Activated T-cell treated with anti-CD3 and anti-CD28 coated beads, Interleukin-2, amount 50 U/mL, for 4 hours (primary cell): ENCODE measurements around the gene DNTT. TPM values are rescaled to one million over a fixed set of nuclear protein-coding genes. Genes with fewer than 3 reads are reported as not detected.

Source experiments
- ATAC-seq, 2 donors: fragments of 200-7000 bp; cut with Tn5 transposase; one replicate each; pipeline ENCODE4 v1.10.0; 2021
- DNase-seq: peaks from one replicate; pipeline ENCODE4 v3.0.0-alpha.2; 2020
- H3K27me3 Mint-ChIP-seq: one replicate; pipeline ENCODE4 v1.8.0; 2021; ENCODE audit warnings: low read depth, mixed read lengths
- H3K36me3 Mint-ChIP-seq: one replicate; pipeline ENCODE4 v1.8.0; 2022; ENCODE audit warnings: mixed read lengths; ENCODE audit not compliant: insufficient read depth
- H3K4me1 Mint-ChIP-seq: one replicate; pipeline ENCODE4 v1.8.0; 2021; ENCODE audit warnings: low read depth, mixed read lengths
- H3K4me3 Mint-ChIP-seq: one replicate; pipeline ENCODE4 v1.8.0; 2021; ENCODE audit warnings: mild to moderate bottlenecking, moderate library complexity, mixed read lengths
- H3K9me3 Mint-ChIP-seq: one replicate; pipeline ENCODE4 v1.8.0; 2021; ENCODE audit warnings: mixed read lengths
- total RNA-seq, 3 donors: library from RNA; stranded (reverse); gene quantifications; one replicate each; pipeline ENCODE4 v1.2.1, GENCODE V29; 2021

DNTT gene
- not detected for total RNA-seq

GRCh38 chr10:96304230-96304629, at the start of gene DNTT:
TSS of gene DNTT (plus strand) at chr10:96304434. CDS start at chr10:96304498, 64 bp downstream.
- Mint-ChIP-seq H3K9me3 (no peaks in the 10 kb centered on the region), H3K4me1 (peaks cover 32% of the 10 kb centered on the region), H3K27me3 (peaks cover 24% of the 10 kb centered on the region), H3K36me3 (no peaks in the 10 kb centered on the region), H3K4me3 (no peak within 1 kb of the TSS)
- no peak for ATAC-seq
- no peak for DNase-seq

DNA sequence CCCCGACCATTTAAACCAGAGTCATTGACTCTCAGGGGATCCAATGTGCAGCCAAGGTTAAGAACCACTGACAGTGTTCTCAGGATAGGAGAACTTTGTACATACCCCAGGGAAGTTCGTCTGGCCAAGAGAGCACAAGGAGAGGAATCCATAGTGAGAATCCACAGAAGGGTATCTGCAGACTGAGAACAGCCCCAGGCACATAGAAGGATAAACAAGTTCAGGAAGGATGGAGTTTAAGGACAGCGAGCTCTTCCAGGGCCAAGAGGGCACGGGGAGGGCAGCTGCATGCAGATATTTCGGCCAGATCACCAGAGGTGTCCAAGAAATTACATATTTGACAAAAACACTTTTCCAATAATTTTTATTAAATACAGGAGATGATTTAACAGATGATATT, 49.3 kb upstream of the DNTT start:
- H3K9me3 Mint-ChIP-seq = no peaks in the 10 kb centered on the region
- no peak overlapping the region for H3K4me3 Mint-ChIP-seq
- H3K27me3 Mint-ChIP-seq = peaks cover 1% of the 10 kb centered on the region
- ATAC-seq = no peak
- no peaks in the 10 kb centered on the region for H3K4me1 Mint-ChIP-seq
- no peaks in the 10 kb centered on the region for H3K36me3 Mint-ChIP-seq
- DNase-seq = no peak

DNA sequence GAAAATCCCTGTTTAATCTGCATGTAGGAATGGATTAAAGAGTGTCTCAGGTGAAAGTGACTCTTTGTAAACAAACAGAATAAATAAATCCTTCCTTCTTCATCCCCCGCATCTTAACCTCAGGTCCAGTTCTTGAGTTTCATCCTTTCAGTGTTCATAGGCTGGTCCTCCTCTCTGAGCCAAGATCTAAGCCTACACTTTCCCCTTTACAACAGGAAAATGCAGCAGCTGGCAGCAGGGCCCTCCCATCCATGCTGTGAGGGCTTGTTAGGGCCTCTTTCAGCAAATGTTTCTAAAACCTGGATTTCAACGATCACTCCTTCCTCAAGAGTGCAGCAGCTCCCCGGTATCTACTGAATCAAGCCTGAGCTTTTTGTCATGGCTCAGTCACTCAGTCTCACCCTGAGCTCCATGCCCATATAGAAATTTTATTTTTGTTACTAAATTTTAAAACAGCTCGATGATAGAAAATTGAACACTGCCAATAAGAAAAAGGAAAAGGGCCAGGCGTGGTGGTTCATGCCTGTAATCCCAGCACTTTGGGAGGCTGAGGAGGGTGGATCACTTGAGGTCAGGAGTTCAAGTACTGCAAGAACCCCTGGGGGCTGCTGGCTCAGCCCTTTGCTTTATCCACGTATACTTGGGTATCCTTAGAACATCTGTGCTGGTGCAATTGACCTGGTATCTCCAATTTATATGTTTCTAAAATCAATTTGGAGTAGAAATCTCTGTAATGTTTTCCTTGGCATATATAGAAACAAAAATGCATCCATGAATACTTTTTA, 48.5 kb upstream of the DNTT start:
- no peak for ATAC-seq
- no peaks in the 10 kb centered on the region for H3K36me3 Mint-ChIP-seq
- no peak for DNase-seq
- no peak overlapping the region for H3K4me3 Mint-ChIP-seq
- H3K9me3 Mint-ChIP-seq = no peaks in the 10 kb centered on the region
- H3K4me1 Mint-ChIP-seq = no peaks in the 10 kb centered on the region
- H3K27me3 Mint-ChIP-seq = peaks cover 1% of the 10 kb centered on the region

- Mint-ChIP-seq H3K36me3 (no peaks in the 10 kb centered on the region), H3K4me1 (no peaks in the 10 kb centered on the region), H3K9me3 (no peaks in the 10 kb centered on the region), H3K4me3 (no peak overlapping the region), H3K27me3 (peaks cover 1% of the 10 kb centered on the region)
- DNase-seq (no peak), ATAC-seq (no peak)
These were observed 46.3 kb upstream of the DNTT start for GRCh38 chr10:96257944-96258343.

DNA sequence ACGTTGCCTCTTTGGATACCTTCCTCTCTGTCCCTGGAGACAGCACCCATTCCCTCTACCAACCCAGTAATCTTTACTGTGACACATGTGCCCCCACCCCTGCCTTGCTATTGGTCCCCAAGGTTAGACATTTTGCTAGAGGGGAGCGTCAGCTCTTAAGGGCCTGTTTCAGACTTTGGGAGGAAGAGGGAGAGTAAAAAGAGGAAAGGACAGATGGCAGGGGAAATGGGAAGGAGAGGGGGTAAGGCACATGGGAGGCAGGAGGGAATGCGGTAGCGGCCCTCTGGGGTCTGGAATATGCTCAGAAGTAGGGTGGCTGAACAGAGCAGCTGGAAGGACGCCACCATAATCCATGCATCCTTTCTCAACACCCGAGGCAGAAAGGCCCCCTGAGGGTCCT, 45.1 kb upstream of the DNTT start:
- no peaks in the 10 kb centered on the region for H3K9me3 Mint-ChIP-seq
- no peaks in the 10 kb centered on the region for H3K4me1 Mint-ChIP-seq
- no peak overlapping the region for H3K4me3 Mint-ChIP-seq
- no peak for DNase-seq
- no peaks in the 10 kb centered on the region for H3K36me3 Mint-ChIP-seq
- ATAC-seq = no peak
- peaks cover 1% of the 10 kb centered on the region for H3K27me3 Mint-ChIP-seq

- H3K4me1 Mint-ChIP-seq = no peaks in the 10 kb centered on the region
- no peak for ATAC-seq
- no peak overlapping the region for H3K4me3 Mint-ChIP-seq
- H3K27me3 Mint-ChIP-seq = peaks cover 4% of the 10 kb centered on the region
- no peaks in the 10 kb centered on the region for H3K36me3 Mint-ChIP-seq
- DNase-seq = no peak
- no peaks in the 10 kb centered on the region for H3K9me3 Mint-ChIP-seq
These were observed 44.2 kb upstream of the DNTT start for GRCh38 chr10:96260014-96260413.

DNA sequence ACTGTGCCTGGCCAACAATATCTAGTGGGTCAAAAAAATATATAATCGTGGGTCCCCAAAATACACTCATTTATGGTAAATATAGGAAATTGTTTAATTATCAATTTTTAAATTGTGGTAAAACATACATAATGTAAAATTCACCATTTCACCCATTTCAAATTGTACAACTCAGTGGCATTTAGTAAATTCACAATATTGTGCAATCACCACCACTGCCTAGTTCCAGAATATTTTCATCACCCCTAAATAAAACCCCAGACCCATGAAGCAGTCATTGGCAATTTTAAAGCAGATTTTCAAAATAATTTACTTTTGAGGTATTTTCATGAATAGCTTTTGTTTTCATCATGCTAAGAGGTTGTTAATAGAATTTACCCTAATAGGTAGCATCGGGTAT, 43.1 kb upstream of the DNTT start:
- no peaks in the 10 kb centered on the region for H3K9me3 Mint-ChIP-seq
- H3K36me3 Mint-ChIP-seq = no peaks in the 10 kb centered on the region
- H3K4me1 Mint-ChIP-seq = no peaks in the 10 kb centered on the region
- DNase-seq (no peak), ATAC-seq (no peak)
- H3K27me3 Mint-ChIP-seq = peaks cover 4% of the 10 kb centered on the region
- H3K4me3 Mint-ChIP-seq = no peak overlapping the region

DNA sequence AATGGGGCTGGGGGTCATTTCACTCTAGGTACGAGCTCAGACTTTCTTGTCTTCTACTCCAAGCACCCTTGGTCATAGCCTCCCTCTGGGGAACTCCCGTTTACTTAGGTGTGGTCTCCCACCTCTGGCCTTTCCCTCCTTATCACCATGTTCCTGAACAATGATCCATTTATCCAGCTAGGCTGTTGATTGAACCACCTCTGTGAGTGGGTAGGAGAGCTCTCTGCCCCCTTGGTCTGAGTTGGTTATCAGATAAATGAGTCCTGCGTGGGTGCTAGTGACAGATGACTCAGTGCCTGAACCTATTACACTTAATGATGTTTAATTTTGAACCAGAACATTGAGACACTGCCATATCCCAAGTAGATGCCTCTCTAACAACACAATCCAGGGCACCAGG, 42.3 kb upstream of the DNTT start:
- H3K27me3 Mint-ChIP-seq = peaks cover 4% of the 10 kb centered on the region
- DNase-seq = no peak
- no peaks in the 10 kb centered on the region for H3K9me3 Mint-ChIP-seq
- no peak for ATAC-seq
- no peaks in the 10 kb centered on the region for H3K4me1 Mint-ChIP-seq
- no peak overlapping the region for H3K4me3 Mint-ChIP-seq
- H3K36me3 Mint-ChIP-seq = no peaks in the 10 kb centered on the region

DNA sequence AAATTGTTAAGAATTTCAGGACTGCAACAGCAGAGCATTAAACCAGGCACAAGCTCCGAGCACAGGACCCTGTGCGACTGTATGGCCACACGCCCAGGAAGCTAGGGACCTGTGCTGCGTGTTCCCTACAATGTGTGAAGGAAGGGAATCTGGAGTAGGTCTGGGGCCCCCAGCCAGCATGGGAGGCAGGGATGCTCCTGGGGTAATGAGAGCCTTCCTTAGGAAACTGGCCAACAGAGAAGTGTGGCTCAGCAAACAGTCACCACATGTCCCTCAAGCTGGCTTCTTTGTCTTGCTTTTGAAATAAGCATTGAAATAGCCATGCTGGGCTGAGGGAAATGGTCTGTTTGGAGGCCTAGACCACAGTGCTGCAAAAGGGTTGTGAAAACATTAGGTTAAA, 41.1 kb upstream of the DNTT start:
- peaks cover 8% of the 10 kb centered on the region for H3K27me3 Mint-ChIP-seq
- no peak for ATAC-seq
- H3K36me3 Mint-ChIP-seq = no peaks in the 10 kb centered on the region
- DNase-seq = no peak
- H3K9me3 Mint-ChIP-seq = no peaks in the 10 kb centered on the region
- H3K4me1 Mint-ChIP-seq = peaks cover 3% of the 10 kb centered on the region
- no peak overlapping the region for H3K4me3 Mint-ChIP-seq

GRCh38 chr10:96263669-96264068, 40.6 kb upstream of the DNTT start:
- H3K9me3 Mint-ChIP-seq = no peaks in the 10 kb centered on the region
- no peak overlapping the region for H3K4me3 Mint-ChIP-seq
- ATAC-seq (no peak), DNase-seq (no peak)
- H3K36me3 Mint-ChIP-seq = no peaks in the 10 kb centered on the region
- H3K4me1 Mint-ChIP-seq = peaks cover 3% of the 10 kb centered on the region
- peaks cover 9% of the 10 kb centered on the region for H3K27me3 Mint-ChIP-seq

DNA sequence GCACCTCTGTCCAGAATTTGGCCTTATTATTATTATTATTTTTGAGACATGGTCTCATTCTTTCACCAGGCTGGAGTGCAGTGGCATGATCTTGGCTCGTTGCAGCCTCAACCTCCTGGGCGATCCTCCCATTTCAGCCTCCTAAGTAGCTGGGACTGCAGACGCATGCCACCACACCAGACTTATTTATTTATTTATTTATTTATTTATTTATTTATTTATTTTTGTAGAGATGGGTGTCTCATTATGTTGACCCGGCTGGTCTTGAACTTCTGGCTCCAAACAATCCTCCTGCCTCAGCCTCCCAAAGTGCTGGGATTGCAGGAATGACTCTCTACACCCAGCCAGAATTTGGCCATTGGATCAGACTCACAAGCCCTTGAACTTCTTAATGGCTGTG, 39.3 kb upstream of the DNTT start:
- H3K36me3 Mint-ChIP-seq = no peaks in the 10 kb centered on the region
- H3K4me3 Mint-ChIP-seq = no peak overlapping the region
- no peak for DNase-seq
- H3K4me1 Mint-ChIP-seq = peaks cover 3% of the 10 kb centered on the region
- H3K27me3 Mint-ChIP-seq = peaks cover 16% of the 10 kb centered on the region
- ATAC-seq = no peak
- H3K9me3 Mint-ChIP-seq = no peaks in the 10 kb centered on the region

DNA sequence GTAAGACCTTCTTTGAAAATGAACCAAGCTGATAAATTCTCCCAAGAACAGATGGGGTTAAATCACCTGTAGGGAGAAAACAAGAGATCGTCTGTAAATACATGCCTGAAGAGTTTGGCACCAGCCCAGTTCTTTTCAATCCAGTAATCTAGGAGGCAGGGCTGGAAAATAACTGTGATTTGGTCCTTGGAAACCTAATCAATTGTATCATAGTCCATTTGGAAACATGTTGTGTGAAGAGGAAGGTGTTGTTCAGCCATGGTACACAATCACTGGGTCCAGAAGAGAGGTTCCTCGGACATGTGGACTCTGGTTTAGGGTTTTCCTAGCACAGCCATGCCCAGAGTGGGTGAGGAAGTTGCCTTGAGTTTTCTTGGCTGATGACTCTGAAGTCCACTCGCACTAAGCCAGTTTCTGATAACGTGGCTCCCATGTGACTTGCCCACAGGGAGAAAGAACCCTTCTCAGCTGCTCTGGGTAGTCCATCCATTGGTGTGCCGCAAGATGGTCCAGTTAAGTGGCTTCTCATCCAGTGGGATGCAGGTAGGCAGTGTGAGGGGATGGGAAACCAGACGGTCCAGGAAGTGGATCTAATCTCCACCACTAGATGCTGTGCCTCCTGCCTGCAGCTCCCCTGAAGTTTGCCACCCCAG, 38.0 kb upstream of the DNTT start:
- Mint-ChIP-seq H3K27me3 (peaks cover 16% of the 10 kb centered on the region), H3K4me3 (no peak overlapping the region), H3K9me3 (no peaks in the 10 kb centered on the region), H3K4me1 (peaks cover 3% of the 10 kb centered on the region), H3K36me3 (no peaks in the 10 kb centered on the region)
- no peak for DNase-seq
- no peak for ATAC-seq

- Mint-ChIP-seq H3K4me1 (peaks cover 3% of the 10 kb centered on the region), H3K9me3 (no peaks in the 10 kb centered on the region), H3K27me3 (peaks cover 16% of the 10 kb centered on the region), H3K4me3 (no peak overlapping the region), H3K36me3 (no peaks in the 10 kb centered on the region)
- DNase-seq (no peak), ATAC-seq (no peak)
These were observed 37.0 kb upstream of the DNTT start for GRCh38 chr10:96267234-96267705.

- no peaks in the 10 kb centered on the region for H3K36me3 Mint-ChIP-seq
- ATAC-seq (no peak), DNase-seq (no peak)
- peaks cover 3% of the 10 kb centered on the region for H3K4me1 Mint-ChIP-seq
- H3K27me3 Mint-ChIP-seq = peaks cover 16% of the 10 kb centered on the region
- H3K9me3 Mint-ChIP-seq = no peaks in the 10 kb centered on the region
- H3K4me3 Mint-ChIP-seq = no peak overlapping the region
These were observed 35.8 kb upstream of the DNTT start for GRCh38 chr10:96268341-96268909.
